Measurements from ENCODE around the gene MYH15. TPM values are rescaled to one million over a fixed set of nuclear protein-coding genes. Genes with fewer than 3 reads are reported as not detected.

MYH15 gene
- total RNA-seq, 1 donor from 2014 or later: 0.05 TPM

DNA sequence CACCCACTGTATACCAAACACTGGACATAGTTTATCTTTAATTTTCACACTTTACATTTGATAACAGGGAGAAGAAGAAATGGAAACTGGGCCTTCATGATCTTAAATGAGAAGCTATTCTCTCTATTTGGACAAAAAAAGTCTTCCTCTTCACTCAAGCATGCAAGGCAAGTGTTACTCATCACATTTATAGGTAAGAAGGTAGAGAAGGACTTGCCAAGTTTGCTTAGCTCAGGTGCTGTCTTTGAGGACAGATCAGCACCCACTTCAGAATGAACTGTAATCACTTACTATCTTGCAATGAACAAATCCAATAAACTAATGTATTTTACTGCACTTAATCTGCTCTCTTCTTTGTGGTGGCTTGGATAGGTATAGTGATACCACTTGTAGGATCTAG lies 1.1 kb upstream of the MYH15 start:
- TF ChIP-seq CTCF (IDR thresholded peaks at IDR 0.05): no peak
- DNase-seq (ENCODE audit: low spot score): no peak
- Mint-ChIP-seq H3K27ac (ENCODE audit: unreplicated experiment) (no peak overlapping the region), H3K9me3 (ENCODE audit: low read depth) (no peaks in the 10 kb centered on the region), H3K36me3 (ENCODE audit: low read depth) (no peaks in the 10 kb centered on the region), H3K4me1 (ENCODE audit: low read depth) (no peaks in the 10 kb centered on the region), H3K27me3 (ENCODE audit: low read depth) (no peaks in the 10 kb centered on the region), H3K4me3 (ENCODE audit: unreplicated experiment) (no peak overlapping the region)

GRCh38 chr3:108511055-108511454 lies 659 bp upstream of the MYH15 start:
- Mint-ChIP-seq H3K9me3 (ENCODE audit: low read depth) (no peaks in the 10 kb centered on the region), H3K36me3 (ENCODE audit: low read depth) (no peaks in the 10 kb centered on the region), H3K4me3 (ENCODE audit: unreplicated experiment) (no peak overlapping the region), H3K27ac (ENCODE audit: unreplicated experiment) (no peak overlapping the region), H3K4me1 (ENCODE audit: low read depth) (no peaks in the 10 kb centered on the region), H3K27me3 (ENCODE audit: low read depth) (no peaks in the 10 kb centered on the region)
- DNase-seq (ENCODE audit: low spot score): no peak
- no peak for TF ChIP-seq CTCF (IDR thresholded peaks at IDR 0.05)

- Mint-ChIP-seq H3K4me3 (ENCODE audit: unreplicated experiment) (no peak overlapping the region), H3K27me3 (ENCODE audit: low read depth) (no peaks in the 10 kb centered on the region), H3K4me1 (ENCODE audit: low read depth) (no peaks in the 10 kb centered on the region), H3K9me3 (ENCODE audit: low read depth) (no peaks in the 10 kb centered on the region), H3K36me3 (ENCODE audit: low read depth) (no peaks in the 10 kb centered on the region), H3K27ac (ENCODE audit: unreplicated experiment) (no peak overlapping the region)
- DNase-seq (ENCODE audit: low spot score): no peak
- no peak for TF ChIP-seq CTCF (IDR thresholded peaks at IDR 0.05)
Observed at GRCh38 chr3:108509871-108510270, 525 bp downstream of the MYH15 start.

GRCh38 chr3:108509263-108509662 lies 1.1 kb downstream of the MYH15 start:
- Mint-ChIP-seq H3K9me3 (ENCODE audit: low read depth) (no peaks in the 10 kb centered on the region), H3K4me1 (ENCODE audit: low read depth) (no peaks in the 10 kb centered on the region), H3K36me3 (ENCODE audit: low read depth) (no peaks in the 10 kb centered on the region), H3K27me3 (ENCODE audit: low read depth) (no peaks in the 10 kb centered on the region), H3K4me3 (ENCODE audit: unreplicated experiment) (no peak overlapping the region), H3K27ac (ENCODE audit: unreplicated experiment) (no peak overlapping the region)
- DNase-seq (ENCODE audit: low spot score): no peak
- TF ChIP-seq CTCF (IDR thresholded peaks at IDR 0.05): no peak

GRCh38 chr3:108507902-108508301 lies 2.5 kb downstream of the MYH15 start:
- no peak for TF ChIP-seq CTCF (IDR thresholded peaks at IDR 0.05)
- Mint-ChIP-seq H3K27ac (ENCODE audit: unreplicated experiment) (no peak overlapping the region), H3K4me1 (ENCODE audit: low read depth) (no peaks in the 10 kb centered on the region), H3K9me3 (ENCODE audit: low read depth) (no peaks in the 10 kb centered on the region), H3K27me3 (ENCODE audit: low read depth) (no peaks in the 10 kb centered on the region), H3K4me3 (ENCODE audit: unreplicated experiment) (no peak overlapping the region), H3K36me3 (ENCODE audit: low read depth) (no peaks in the 10 kb centered on the region)
- no peak for DNase-seq (ENCODE audit: low spot score)
